ENCODE measurements around the gene MEF2B. TPM values are rescaled to one million over a fixed set of nuclear protein-coding genes. Genes with fewer than 3 reads are reported as not detected.

The MEF2B gene
- total and polyA plus RNA-seq, 4 experiments from 2014 or later = 0.71 to 5.2 (median 3.1) TPM; not detected in 1

GRCh38 chr19:19145684-19146608, 24.1 kb downstream of the MEF2B start:
- H3K4me1 ChIP-seq (ENCODE audit: insufficient read depth, low read length) = no peaks in the 10 kb centered on the region
- peaks cover 8% of the 10 kb centered on the region for H3K36me3 ChIP-seq (ENCODE audit: insufficient read depth, low read length)
- Mint-ChIP-seq H3K4me1 (no peaks in the 10 kb centered on the region), H3K4me3 (no peak overlapping the region), H3K36me3 (peaks cover 4 to 14% of the 10 kb centered on the region in 2 donors), H3K9me3 (no peaks in the 10 kb centered on the region), H3K27me3 (no peaks in the 10 kb centered on the region), H3K27ac (no peak overlapping the region)
- H3K27me3 ChIP-seq (ENCODE audit: insufficient read depth, low read length) = no peaks in the 10 kb centered on the region
- no peak overlapping the region for H3K4me3 ChIP-seq (ENCODE audit: low read length in 2 of 2)
- ChIA-PET POLR2A (ENCODE audit: partially characterized antibody) (interaction anchor here (1.0 kb wide), 2 partner anchors 11 to 344 kb away, joined by 3 to 5 read pairs; no protein-coding TSS in a partner anchor), CTCF (ENCODE audit: partially characterized antibody) (interaction anchor here (0.6 to 3.4 kb wide), 13 partner anchors 10 to 345 kb away, joined by 3 to 22 read pairs (median 4); partner anchors contain the start of gene BORCS8)
- peak; percentile 75 to 85 (median 79) for DNase-seq
- intact Hi-C loops (cut with micrococcal nuclease) = loop anchor here (1.0 to 5.0 kb wide), 2 partner anchors 29 to 216 kb away; no protein-coding TSS in a partner anchor
- no peaks in the 10 kb centered on the region for H3K9me3 ChIP-seq (ENCODE audit: control insufficient read depth in 1 of 2, low read length in 2 of 2)
- no peak overlapping the region for H3K27ac ChIP-seq (ENCODE audit: low read depth, low read length)

- Mint-ChIP-seq H3K9me3 (no peaks in the 10 kb centered on the region), H3K27me3 (no peaks in the 10 kb centered on the region), H3K4me1 (no peaks in the 10 kb centered on the region), H3K4me3 (no peak overlapping the region), H3K36me3 (peaks cover 4 to 14% of the 10 kb centered on the region in 2 donors), H3K27ac (no peak overlapping the region)
- Histone ChIP-seq H3K36me3 (ENCODE audit: insufficient read depth, low read length) (peaks cover 8% of the 10 kb centered on the region), H3K4me3 (ENCODE audit: low read length in 2 of 2) (no peak overlapping the region), H3K27me3 (ENCODE audit: insufficient read depth, low read length) (no peaks in the 10 kb centered on the region), H3K9me3 (ENCODE audit: control insufficient read depth in 1 of 2, low read length in 2 of 2) (no peaks in the 10 kb centered on the region), H3K4me1 (ENCODE audit: insufficient read depth, low read length) (no peaks in the 10 kb centered on the region), H3K27ac (ENCODE audit: low read depth, low read length) (no peak overlapping the region)
- ChIA-PET CTCF (ENCODE audit: partially characterized antibody) (interaction anchor here (0.6 to 3.4 kb wide), 14 partner anchors 9 to 346 kb away, joined by 3 to 22 read pairs (median 4); partner anchors contain the start of gene BORCS8), POLR2A (ENCODE audit: partially characterized antibody) (interaction anchor here (1.0 kb wide), 2 partner anchors 10 to 345 kb away, joined by 3 to 5 read pairs; no protein-coding TSS in a partner anchor)
- intact Hi-C loops (cut with micrococcal nuclease) = loop anchor here (5.0 kb wide), 1 partner anchor 217 kb away; no protein-coding TSS in a partner anchor
- no peak for DNase-seq
Measured at GRCh38 chr19:19145281-19145680, 24.8 kb downstream of the MEF2B start.

DNA sequence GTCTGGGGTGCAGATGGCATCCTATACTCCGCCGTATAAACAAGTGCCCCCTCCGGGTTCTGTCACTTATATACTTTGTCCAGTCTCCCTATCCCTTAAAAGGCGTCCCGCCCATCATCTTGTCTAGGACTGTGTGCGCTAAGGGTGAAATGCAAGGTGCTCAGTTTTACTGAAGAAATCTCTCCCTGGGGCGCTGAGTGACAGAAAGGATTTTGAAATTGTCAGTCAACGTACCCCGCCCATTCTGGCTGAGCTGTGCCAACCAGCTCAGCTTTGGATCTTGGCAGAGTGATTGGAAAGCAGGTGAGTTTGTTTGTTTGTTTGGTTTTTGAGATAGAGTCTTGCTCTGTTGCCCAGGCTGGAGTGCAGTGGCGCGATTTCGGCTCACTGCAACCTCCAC, 27.7 kb downstream of the MEF2B start:
- Histone ChIP-seq H3K36me3 (ENCODE audit: insufficient read depth, low read length) (no peaks in the 10 kb centered on the region), H3K4me3 (ENCODE audit: low read length in 2 of 2) (no peak overlapping the region), H3K27ac (ENCODE audit: low read depth, low read length) (no peak overlapping the region), H3K9me3 (ENCODE audit: control insufficient read depth in 1 of 2, low read length in 2 of 2) (no peaks in the 10 kb centered on the region), H3K27me3 (ENCODE audit: insufficient read depth, low read length) (no peaks in the 10 kb centered on the region), H3K4me1 (ENCODE audit: insufficient read depth, low read length) (peaks cover 19% of the 10 kb centered on the region)
- H3K27me3 Mint-ChIP-seq = no peaks in the 10 kb centered on the region
- peaks cover 9 to 21% (median 12%) of the 10 kb centered on the region in 4 donors for H3K4me1 Mint-ChIP-seq
- ChIA-PET POLR2A (ENCODE audit: partially characterized antibody) (no interaction called here), CTCF (ENCODE audit: partially characterized antibody) (interaction anchor here (0.6 to 6.2 kb wide), 2 partner anchors 14 to 91 kb away, joined by 3 to 60 read pairs; no protein-coding TSS in a partner anchor)
- H3K27ac Mint-ChIP-seq = peak overlapping the region in 1 of 7 donors; percentile 29
- H3K4me3 Mint-ChIP-seq = no peak overlapping the region
- H3K9me3 Mint-ChIP-seq = no peaks in the 10 kb centered on the region
- intact Hi-C loops (cut with micrococcal nuclease) = no loop called here
- DNase-seq = no peak
- peaks cover 0 to 3% of the 10 kb centered on the region in 2 donors for H3K36me3 Mint-ChIP-seq

GRCh38 chr19:19140476-19140875, 29.6 kb downstream of the MEF2B start:
- no peaks in the 10 kb centered on the region for H3K9me3 Mint-ChIP-seq
- H3K4me1 ChIP-seq (ENCODE audit: insufficient read depth, low read length) = peaks cover 24% of the 10 kb centered on the region
- H3K4me1 Mint-ChIP-seq = peaks cover 10 to 28% (median 16%) of the 10 kb centered on the region in 4 donors
- H3K36me3 ChIP-seq (ENCODE audit: insufficient read depth, low read length) = no peaks in the 10 kb centered on the region
- no peaks in the 10 kb centered on the region for H3K27me3 Mint-ChIP-seq
- no peaks in the 10 kb centered on the region for H3K9me3 ChIP-seq (ENCODE audit: control insufficient read depth in 1 of 2, low read length in 2 of 2)
- H3K36me3 Mint-ChIP-seq = peaks cover 0 to 3% of the 10 kb centered on the region in 2 donors
- no peak overlapping the region for H3K27ac ChIP-seq (ENCODE audit: low read depth, low read length)
- intact Hi-C loops (cut with micrococcal nuclease) = no loop called here
- H3K27ac Mint-ChIP-seq = no peak overlapping the region
- no peaks in the 10 kb centered on the region for H3K27me3 ChIP-seq (ENCODE audit: insufficient read depth, low read length)
- no peak for DNase-seq
- H3K4me3 ChIP-seq (ENCODE audit: low read length in 2 of 2) = no peak overlapping the region
- CTCF ChIA-PET (ENCODE audit: partially characterized antibody) = interaction anchor here (0.5 to 6.2 kb wide), 10 partner anchors 8 to 350 kb away, joined by 3 to 60 read pairs (median 4); partner anchors contain the start of genes COPE and DDX49
- no peak overlapping the region for H3K4me3 Mint-ChIP-seq
- POLR2A ChIA-PET (ENCODE audit: partially characterized antibody) = no interaction called here

GRCh38 chr19:19139876-19140229, 30.2 kb downstream of the MEF2B start:
- ChIA-PET POLR2A (ENCODE audit: partially characterized antibody) (no interaction called here), CTCF (ENCODE audit: partially characterized antibody) (interaction anchor here (1.6 to 6.2 kb wide), 4 partner anchors 35 to 221 kb away, joined by 3 to 60 read pairs (median 10); partner anchors contain the start of genes COPE and DDX49)
- Mint-ChIP-seq H3K27me3 (no peaks in the 10 kb centered on the region), H3K36me3 (peaks cover 0 to 1% of the 10 kb centered on the region in 2 donors), H3K4me1 (peaks cover 10 to 32% (median 19%) of the 10 kb centered on the region in 4 donors), H3K4me3 (peak overlapping the region in 1 of 8 donors; percentile 41), H3K9me3 (no peaks in the 10 kb centered on the region), H3K27ac (peak overlapping the region in 1 of 7 donors; percentile 75)
- Histone ChIP-seq H3K27ac (ENCODE audit: low read depth, low read length) (no peak overlapping the region), H3K4me3 (ENCODE audit: low read length in 2 of 2) (no peak overlapping the region), H3K9me3 (ENCODE audit: control insufficient read depth in 1 of 2, low read length in 2 of 2) (no peaks in the 10 kb centered on the region), H3K27me3 (ENCODE audit: insufficient read depth, low read length) (no peaks in the 10 kb centered on the region), H3K4me1 (ENCODE audit: insufficient read depth, low read length) (peaks cover 26% of the 10 kb centered on the region), H3K36me3 (ENCODE audit: insufficient read depth, low read length) (no peaks in the 10 kb centered on the region)
- DNase-seq = no peak
- intact Hi-C loops (cut with micrococcal nuclease) = loop anchor here (1.0 to 5.0 kb wide), 5 partner anchors 52 to 221 kb away; partner anchors contain the start of genes BORCS8, COPE, DDX49 and MAU2

DNA sequence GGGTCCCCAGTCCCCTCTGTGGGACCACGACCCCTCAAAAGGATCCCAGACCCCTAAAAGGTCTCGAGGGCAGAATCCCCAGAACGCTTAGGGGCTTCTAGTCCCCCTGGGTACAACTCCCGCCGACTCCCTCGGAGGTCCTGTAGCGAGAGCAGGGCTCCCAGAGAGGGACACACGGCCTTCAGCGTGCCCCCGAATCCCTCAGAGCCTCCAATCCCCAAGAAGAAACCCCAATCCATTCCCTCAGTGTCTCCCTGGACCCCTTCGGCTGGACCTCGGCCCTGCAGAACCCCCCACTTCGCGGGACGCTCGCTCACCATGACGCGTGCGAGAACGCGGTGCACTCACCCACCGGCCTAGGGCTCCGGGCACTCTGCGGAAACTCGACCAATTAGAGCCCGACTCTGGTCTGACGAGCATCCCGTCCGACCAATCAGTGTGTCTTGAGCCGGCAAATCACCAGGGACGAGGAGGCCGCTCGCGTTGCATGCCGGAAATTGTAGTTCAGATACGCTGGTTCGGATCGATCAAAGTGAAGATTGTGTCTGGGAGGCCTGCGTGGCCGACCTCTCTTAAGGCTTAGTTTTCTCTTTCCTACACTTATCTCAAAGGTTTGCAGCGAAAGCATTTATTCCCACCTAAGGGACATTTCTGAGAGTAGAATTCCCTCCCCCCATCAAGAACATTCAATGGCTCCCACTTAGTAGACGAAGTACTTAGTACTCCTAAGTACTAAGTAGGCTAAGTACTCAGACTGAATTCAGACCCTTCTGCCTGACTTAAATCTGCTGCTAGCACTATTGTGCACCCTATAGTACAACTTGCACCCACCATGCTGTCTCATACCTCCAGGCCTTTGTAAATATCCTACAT, 31.7 kb downstream of the MEF2B start, which contains the start of gene TMEM161A:
Gene TMEM161A (minus strand): TSS at position 370 of the 873 bp plus-strand sequence. CDS start 50 bp downstream, at position 320.
- H3K4me1 ChIP-seq (ENCODE audit: insufficient read depth, low read length) = peaks cover 28% of the 10 kb centered on the region
- POLR2A ChIA-PET (ENCODE audit: partially characterized antibody) = interaction anchor here (1.2 kb wide), 1 partner anchor 75 kb away, joined by 3 read pairs; the partner anchor contains the start of gene SLC25A42
- DNase-seq = peak; percentile 93 to 97 (median 94)
- peaks cover 1 to 3% of the 10 kb centered on the region in 2 donors for H3K36me3 Mint-ChIP-seq
- no peaks in the 10 kb centered on the region for H3K9me3 ChIP-seq (ENCODE audit: control insufficient read depth in 1 of 2, low read length in 2 of 2)
- CTCF ChIA-PET (ENCODE audit: partially characterized antibody) = interaction anchor here (0.9 to 6.2 kb wide), 4 partner anchors 71 to 87 kb away, joined by 3 to 60 read pairs (median 8); no protein-coding TSS in a partner anchor
- peak within 1 kb of the TSS; percentile 80 to 85 for H3K4me3 ChIP-seq (ENCODE audit: low read length in 2 of 2)
- peak within 1 kb of the TSS; percentile 76 to 99 (median 96) for H3K27ac Mint-ChIP-seq
- no peaks in the 10 kb centered on the region for H3K27me3 Mint-ChIP-seq
- H3K4me3 Mint-ChIP-seq = peak within 1 kb of the TSS; percentile 91 to 99 (median 98)
- peak within 1 kb of the TSS; percentile 71 for H3K27ac ChIP-seq (ENCODE audit: low read depth, low read length)
- no peaks in the 10 kb centered on the region for H3K27me3 ChIP-seq (ENCODE audit: insufficient read depth, low read length)
- no peaks in the 10 kb centered on the region for H3K36me3 ChIP-seq (ENCODE audit: insufficient read depth, low read length)
- no peaks in the 10 kb centered on the region for H3K9me3 Mint-ChIP-seq
- intact Hi-C loops (cut with micrococcal nuclease) = loop anchor here (2.0 to 5.0 kb wide), 4 partner anchors 54 to 220 kb away; partner anchors contain the start of genes BORCS8, COPE, DDX49 and MAU2
- H3K4me1 Mint-ChIP-seq = peaks cover 10 to 32% (median 21%) of the 10 kb centered on the region in 4 donors

Measured in CD4-positive, alpha-beta memory T cell (primary cell).